Measurements from ENCODE around the gene CTNNB1.
A peak's percentile ranks its signal among the peaks of the same experiment; 100 is the strongest.

The CTNNB1 gene

DNA sequence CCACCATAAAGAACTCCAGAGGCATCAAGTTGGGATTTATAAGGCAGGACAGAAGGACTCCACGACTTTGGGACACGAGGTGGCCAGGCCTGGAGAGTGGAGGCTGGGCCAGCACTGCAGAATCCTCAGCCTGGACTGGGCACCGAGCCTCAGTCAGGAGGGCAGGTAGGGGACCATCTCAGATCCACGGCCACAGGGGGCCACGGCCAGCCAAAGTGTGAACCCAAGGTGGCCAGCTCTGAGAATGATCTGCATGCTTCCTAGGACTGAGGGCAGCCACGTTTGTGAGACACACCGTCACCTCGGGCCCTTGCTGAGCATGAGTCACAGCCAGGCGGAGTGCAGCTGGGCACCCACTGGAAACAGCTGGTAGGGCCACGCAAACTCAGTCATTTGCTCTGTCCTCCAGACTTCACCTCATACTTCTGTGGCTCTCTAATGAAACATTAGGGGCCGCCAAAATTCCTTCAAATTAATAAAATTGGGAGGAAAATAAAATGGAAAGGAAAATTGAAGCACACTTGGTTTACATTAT, 65.8 kb downstream of the CTNNB1 start:
- no CpG with 5 or more reads among the region's 11 CpGs for WGBS (ENCODE audit: extremely low coverage, insufficient coverage, insufficient read length)
- Histone ChIP-seq H3K36me3 (ENCODE audit: control insufficient read depth in 1 of 2, insufficient read depth in 2 of 2, low read length in 2 of 2) (no peaks in the 10 kb centered on the region), H3K27me3 (ENCODE audit: insufficient read depth, low read length) (no peaks in the 10 kb centered on the region), H2BK12ac (ENCODE audit: low read length) (no peak overlapping the region), H3K27ac (ENCODE audit: low read depth, low read length) (no peak overlapping the region), H3K4ac (ENCODE audit: low read depth, low read length) (no peak overlapping the region), H3K4me1 (ENCODE audit: control insufficient read depth in 1 of 2, insufficient read depth in 2 of 2, low read length in 2 of 2) (peaks cover 0 to 6% of the 10 kb centered on the region in 2 experiments), H2AFZ (ENCODE audit: insufficient read depth, low read length, poor library complexity) (no peak overlapping the region), H4K91ac (ENCODE audit: low read depth, low read length) (no peak overlapping the region), H3K18ac (ENCODE audit: low read length) (no peak overlapping the region), H4K8ac (ENCODE audit: low read depth, low read length) (no peak overlapping the region), H2BK120ac (ENCODE audit: insufficient read depth, low read length, poor library complexity) (no peak overlapping the region), H3K79me1 (ENCODE audit: low read length) (no peaks in the 10 kb centered on the region), H3K4me2 (ENCODE audit: low read length) (no peak overlapping the region), H3K4me3 (ENCODE audit: low read depth, low read length) (no peak overlapping the region), H2AK5ac (ENCODE audit: low read length) (no peak overlapping the region), H4K12ac (ENCODE audit: low read depth, low read length) (no peak overlapping the region), H3K9ac (ENCODE audit: low read length) (no peak overlapping the region), H3K14ac (ENCODE audit: low read length) (no peak overlapping the region), H3K9me3 (ENCODE audit: insufficient read depth, low read depth, low read length) (no peaks in the 10 kb centered on the region), H3K79me2 (ENCODE audit: control insufficient read depth, insufficient read depth, low read length, poor library complexity) (no peaks in the 10 kb centered on the region), H2BK5ac (ENCODE audit: low read depth, low read length, poor library complexity) (no peak overlapping the region), H3K23ac (ENCODE audit: low read length) (no peak overlapping the region)
- DNase-seq: peak; percentile 49 to 64

DNA sequence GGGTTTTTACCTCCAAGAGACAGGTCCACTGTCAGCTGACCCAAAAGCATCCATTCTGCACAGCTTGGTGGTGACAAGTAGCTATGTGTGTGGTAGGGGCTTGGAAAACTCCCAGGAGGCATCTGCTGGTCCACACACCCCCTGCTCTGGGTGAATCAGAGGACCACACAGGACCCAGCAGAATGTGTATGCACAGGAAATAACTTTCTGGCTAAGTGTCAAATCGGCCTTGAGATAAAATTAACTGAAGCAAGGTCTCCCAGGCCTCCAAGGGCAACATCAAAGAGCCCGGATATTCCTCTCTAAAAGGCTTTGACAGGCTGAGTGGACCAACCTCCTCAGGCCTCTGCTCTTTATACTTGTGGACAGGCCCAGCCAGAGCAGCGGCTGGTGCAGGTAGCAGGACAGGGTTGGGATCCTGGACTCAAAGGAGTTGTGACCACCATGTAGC, 66.5 kb downstream of the CTNNB1 start:
- H4K91ac ChIP-seq (ENCODE audit: low read depth, low read length): no peak overlapping the region
- no peak overlapping the region for H4K12ac ChIP-seq (ENCODE audit: low read depth, low read length)
- no peak overlapping the region for H3K4ac ChIP-seq (ENCODE audit: low read depth, low read length)
- no peak overlapping the region for H3K23ac ChIP-seq (ENCODE audit: low read length)
- DNase-seq: no peak
- peaks cover 0 to 6% of the 10 kb centered on the region in 2 experiments for H3K4me1 ChIP-seq (ENCODE audit: control insufficient read depth in 1 of 2, insufficient read depth in 2 of 2, low read length in 2 of 2)
- no peak overlapping the region for H2BK5ac ChIP-seq (ENCODE audit: low read depth, low read length, poor library complexity)
- H3K36me3 ChIP-seq (ENCODE audit: control insufficient read depth in 1 of 2, insufficient read depth in 2 of 2, low read length in 2 of 2): no peaks in the 10 kb centered on the region
- no peak overlapping the region for H3K4me3 ChIP-seq (ENCODE audit: low read depth, low read length)
- H3K14ac ChIP-seq (ENCODE audit: low read length): no peak overlapping the region
- WGBS (ENCODE audit: extremely low coverage, insufficient coverage, insufficient read length): no CpG with 5 or more reads among the region's 3 CpGs
- H2AFZ ChIP-seq (ENCODE audit: insufficient read depth, low read length, poor library complexity): no peak overlapping the region
- H3K79me1 ChIP-seq (ENCODE audit: low read length): no peaks in the 10 kb centered on the region
- H3K27ac ChIP-seq (ENCODE audit: low read depth, low read length): no peak overlapping the region
- no peak overlapping the region for H3K18ac ChIP-seq (ENCODE audit: low read length)
- H2AK5ac ChIP-seq (ENCODE audit: low read length): no peak overlapping the region
- H3K9ac ChIP-seq (ENCODE audit: low read length): no peak overlapping the region
- H3K27me3 ChIP-seq (ENCODE audit: insufficient read depth, low read length): no peaks in the 10 kb centered on the region
- H4K8ac ChIP-seq (ENCODE audit: low read depth, low read length): no peak overlapping the region
- H2BK12ac ChIP-seq (ENCODE audit: low read length): no peak overlapping the region
- no peaks in the 10 kb centered on the region for H3K9me3 ChIP-seq (ENCODE audit: insufficient read depth, low read depth, low read length)
- H3K79me2 ChIP-seq (ENCODE audit: control insufficient read depth, insufficient read depth, low read length, poor library complexity): no peaks in the 10 kb centered on the region
- H3K4me2 ChIP-seq (ENCODE audit: low read length): no peak overlapping the region
- H2BK120ac ChIP-seq (ENCODE audit: insufficient read depth, low read length, poor library complexity): no peak overlapping the region

DNA sequence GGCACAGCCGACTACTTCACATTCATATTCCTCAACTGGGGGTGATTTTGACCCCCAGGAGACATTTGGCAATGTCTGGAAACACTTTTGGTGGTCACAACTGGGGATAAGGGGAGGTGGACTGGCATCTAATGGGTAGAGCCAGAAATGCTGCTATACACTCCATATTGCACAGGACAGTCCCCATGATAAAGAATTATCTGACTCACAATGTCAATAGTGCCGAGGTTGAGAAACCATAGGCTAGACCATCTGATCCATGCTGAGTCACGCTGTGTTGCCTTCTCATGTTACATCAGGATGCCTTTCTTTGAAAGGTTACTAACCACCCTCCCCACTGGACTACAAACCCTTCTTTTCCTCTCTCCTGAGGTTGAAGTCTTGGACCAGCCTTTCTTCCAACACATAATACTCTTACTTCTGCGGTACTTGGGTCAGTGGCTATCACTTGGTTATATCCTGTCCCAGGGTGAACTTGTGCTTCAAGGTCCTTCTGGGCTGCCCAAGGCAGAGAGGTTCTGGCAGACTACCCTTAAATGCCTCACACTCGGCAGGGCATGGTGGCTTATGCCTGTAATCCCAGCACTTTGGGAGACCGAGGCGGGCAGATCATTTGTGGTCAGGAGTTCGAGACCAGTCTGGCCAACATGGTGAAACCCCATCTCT, 68.8 kb downstream of the CTNNB1 start:
- Histone ChIP-seq H3K4me3 (ENCODE audit: low read depth, low read length) (no peak overlapping the region), H4K8ac (ENCODE audit: low read depth, low read length) (no peak overlapping the region), H3K9ac (ENCODE audit: low read length) (no peak overlapping the region), H3K4ac (ENCODE audit: low read depth, low read length) (no peak overlapping the region), H2BK5ac (ENCODE audit: low read depth, low read length, poor library complexity) (no peak overlapping the region), H3K79me2 (ENCODE audit: control insufficient read depth, insufficient read depth, low read length, poor library complexity) (no peaks in the 10 kb centered on the region), H2BK12ac (ENCODE audit: low read length) (no peak overlapping the region), H3K9me3 (ENCODE audit: insufficient read depth, low read depth, low read length) (no peaks in the 10 kb centered on the region), H2AFZ (ENCODE audit: insufficient read depth, low read length, poor library complexity) (no peak overlapping the region), H2AK5ac (ENCODE audit: low read length) (no peak overlapping the region), H3K18ac (ENCODE audit: low read length) (no peak overlapping the region), H4K12ac (ENCODE audit: low read depth, low read length) (no peak overlapping the region), H3K4me2 (ENCODE audit: low read length) (no peak overlapping the region), H3K79me1 (ENCODE audit: low read length) (no peaks in the 10 kb centered on the region), H3K23ac (ENCODE audit: low read length) (no peak overlapping the region), H3K27ac (ENCODE audit: low read depth, low read length) (no peak overlapping the region), H3K27me3 (ENCODE audit: insufficient read depth, low read length) (no peaks in the 10 kb centered on the region), H3K14ac (ENCODE audit: low read length) (no peak overlapping the region), H2BK120ac (ENCODE audit: insufficient read depth, low read length, poor library complexity) (no peak overlapping the region), H3K4me1 (ENCODE audit: control insufficient read depth in 1 of 2, insufficient read depth in 2 of 2, low read length in 2 of 2) (peaks cover 0 to 6% of the 10 kb centered on the region in 2 experiments), H4K91ac (ENCODE audit: low read depth, low read length) (no peak overlapping the region), H3K36me3 (ENCODE audit: control insufficient read depth in 1 of 2, insufficient read depth in 2 of 2, low read length in 2 of 2) (no peaks in the 10 kb centered on the region)
- DNase-seq: peak; percentile 29 to 48
- WGBS (ENCODE audit: extremely low coverage, insufficient coverage, insufficient read length): no CpG with 5 or more reads among the region's 8 CpGs

DNA sequence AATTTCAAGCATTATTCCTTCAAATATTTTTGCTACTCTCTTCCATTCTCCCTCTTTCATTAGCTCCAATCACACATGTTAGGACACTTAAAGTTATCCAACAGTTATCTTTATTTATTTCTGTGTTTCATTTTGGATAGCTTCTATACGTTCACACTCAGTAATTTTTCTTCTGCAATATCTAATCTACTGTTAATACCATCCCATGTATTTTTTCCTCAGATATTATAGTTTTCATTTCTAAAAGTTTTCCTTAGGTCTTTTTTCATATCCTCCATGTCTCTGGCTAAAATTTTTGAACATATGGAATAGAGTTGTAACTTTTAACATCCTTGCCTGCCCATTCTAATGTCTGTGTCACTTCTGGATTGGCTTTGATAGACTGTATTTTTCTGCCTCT, 73.4 kb downstream of the CTNNB1 start:
- no peaks in the 10 kb centered on the region for H3K79me2 ChIP-seq (ENCODE audit: control insufficient read depth, insufficient read depth, low read length, poor library complexity)
- H4K91ac ChIP-seq (ENCODE audit: low read depth, low read length): no peak overlapping the region
- WGBS (ENCODE audit: extremely low coverage, insufficient coverage, insufficient read length): no CpG with 5 or more reads among the region's 1 CpG

More for the DNA sequence above, 73.4 kb downstream of the CTNNB1 start:
- Histone ChIP-seq H3K4ac (ENCODE audit: low read depth, low read length) (no peak overlapping the region), H3K27me3 (ENCODE audit: insufficient read depth, low read length) (no peaks in the 10 kb centered on the region), H3K36me3 (ENCODE audit: control insufficient read depth in 1 of 2, insufficient read depth in 2 of 2, low read length in 2 of 2) (no peaks in the 10 kb centered on the region), H2BK12ac (ENCODE audit: low read length) (no peak overlapping the region), H3K4me3 (ENCODE audit: low read depth, low read length) (no peak overlapping the region), H3K79me1 (ENCODE audit: low read length) (no peaks in the 10 kb centered on the region), H2AK5ac (ENCODE audit: low read length) (no peak overlapping the region), H3K4me1 (ENCODE audit: control insufficient read depth in 1 of 2, insufficient read depth in 2 of 2, low read length in 2 of 2) (peaks cover 0 to 9% of the 10 kb centered on the region in 2 experiments), H3K23ac (ENCODE audit: low read length) (no peak overlapping the region), H3K9me3 (ENCODE audit: insufficient read depth, low read depth, low read length) (no peaks in the 10 kb centered on the region), H3K14ac (ENCODE audit: low read length) (no peak overlapping the region), H2BK120ac (ENCODE audit: insufficient read depth, low read length, poor library complexity) (no peak overlapping the region), H2AFZ (ENCODE audit: insufficient read depth, low read length, poor library complexity) (no peak overlapping the region), H4K8ac (ENCODE audit: low read depth, low read length) (no peak overlapping the region), H3K4me2 (ENCODE audit: low read length) (no peak overlapping the region), H3K9ac (ENCODE audit: low read length) (no peak overlapping the region), H3K18ac (ENCODE audit: low read length) (no peak overlapping the region), H4K12ac (ENCODE audit: low read depth, low read length) (no peak overlapping the region), H2BK5ac (ENCODE audit: low read depth, low read length, poor library complexity) (no peak overlapping the region), H3K27ac (ENCODE audit: low read depth, low read length) (no peak overlapping the region)
- no peak for DNase-seq
